ENCODE data around the gene ZMIZ1. TPM values are rescaled to one million over a fixed set of nuclear protein-coding genes. Genes with fewer than 3 reads are reported as not detected.

ZMIZ1 gene
- polyA plus RNA-seq, 1 experiment, result 7.6 TPM

- no peaks in the 10 kb centered on the region for H3K9me3 ChIP-seq (ENCODE audit: control insufficient read depth, insufficient read depth, low read length)
- no peaks in the 10 kb centered on the region for H3K27me3 ChIP-seq (ENCODE audit: control insufficient read depth, insufficient read depth, low read length)
- H3K27ac ChIP-seq (ENCODE audit: low read depth, low read length), result no peak overlapping the region
- TF ChIP-seq, protein P1, sequence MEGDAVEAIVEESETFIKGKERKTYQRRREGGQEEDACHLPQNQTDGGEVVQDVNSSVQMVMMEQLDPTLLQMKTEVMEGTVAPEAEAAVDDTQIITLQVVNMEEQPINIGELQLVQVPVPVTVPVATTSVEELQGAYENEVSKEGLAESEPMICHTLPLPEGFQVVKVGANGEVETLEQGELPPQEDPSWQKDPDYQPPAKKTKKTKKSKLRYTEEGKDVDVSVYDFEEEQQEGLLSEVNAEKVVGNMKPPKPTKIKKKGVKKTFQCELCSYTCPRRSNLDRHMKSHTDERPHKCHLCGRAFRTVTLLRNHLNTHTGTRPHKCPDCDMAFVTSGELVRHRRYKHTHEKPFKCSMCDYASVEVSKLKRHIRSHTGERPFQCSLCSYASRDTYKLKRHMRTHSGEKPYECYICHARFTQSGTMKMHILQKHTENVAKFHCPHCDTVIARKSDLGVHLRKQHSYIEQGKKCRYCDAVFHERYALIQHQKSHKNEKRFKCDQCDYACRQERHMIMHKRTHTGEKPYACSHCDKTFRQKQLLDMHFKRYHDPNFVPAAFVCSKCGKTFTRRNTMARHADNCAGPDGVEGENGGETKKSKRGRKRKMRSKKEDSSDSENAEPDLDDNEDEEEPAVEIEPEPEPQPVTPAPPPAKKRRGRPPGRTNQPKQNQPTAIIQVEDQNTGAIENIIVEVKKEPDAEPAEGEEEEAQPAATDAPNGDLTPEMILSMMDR (IDR thresholded peaks at IDR 0.05; ENCODE audit: low read depth, low read length), result no peak
- POLR2A ChIA-PET, result interaction anchor here (0.9 kb wide), 1 partner anchor 19 kb away, joined by 3 read pairs; no protein-coding TSS in a partner anchor
- DNase-seq (ENCODE audit: low read depth, low spot score), result no peak
- H3K4me3 ChIP-seq (ENCODE audit: low read depth, low read length), result no peak overlapping the region
- CTCF ChIA-PET, result no interaction called here
Measured at GRCh38 chr10:79262131-79262530, 193.4 kb downstream of the ZMIZ1 start.

DNA sequence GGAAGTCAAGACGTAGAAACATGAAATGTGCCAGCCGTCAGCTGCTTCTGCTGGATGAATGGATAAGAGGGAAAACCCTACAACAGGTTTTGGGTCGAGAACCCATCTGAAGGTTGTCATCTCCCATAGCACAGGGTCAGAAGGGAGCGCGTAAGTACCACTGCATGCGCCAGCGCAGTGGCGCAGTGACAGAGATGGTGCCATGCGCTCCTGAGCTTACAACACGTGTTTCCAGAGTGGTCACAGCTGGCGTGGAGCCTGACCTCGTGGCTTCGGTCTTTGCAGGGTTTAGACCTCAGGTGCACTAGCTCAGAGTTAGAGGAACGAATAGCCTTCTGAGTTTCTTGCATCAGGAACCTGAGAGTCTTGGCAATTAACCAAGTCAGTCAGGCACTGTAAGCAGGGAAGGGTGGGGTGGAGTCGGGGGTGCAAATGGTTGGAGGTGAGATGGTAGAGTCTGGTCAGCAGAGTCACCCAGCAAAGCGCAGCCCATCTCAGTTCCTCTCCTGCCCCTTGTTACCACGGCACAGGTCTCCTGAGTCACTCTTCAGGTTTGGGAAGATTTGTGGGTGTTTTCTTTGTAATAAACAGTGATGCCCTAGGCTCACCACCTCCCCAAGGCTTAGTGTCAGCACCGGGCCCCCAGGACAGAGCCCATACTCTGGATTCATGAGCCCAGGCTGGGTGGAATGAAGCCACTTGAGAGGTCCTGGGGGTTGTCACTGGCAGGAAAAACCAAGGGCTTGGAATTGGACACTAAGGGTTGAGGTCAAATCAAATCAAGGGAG is 194.4 kb downstream of the ZMIZ1 start:
- Histone ChIP-seq H3K27me3 (ENCODE audit: control insufficient read depth, insufficient read depth, low read length) (no peaks in the 10 kb centered on the region), H3K9me3 (ENCODE audit: control insufficient read depth, insufficient read depth, low read length) (no peaks in the 10 kb centered on the region), H3K4me3 (ENCODE audit: low read depth, low read length) (no peak overlapping the region), H3K27ac (ENCODE audit: low read depth, low read length) (no peak overlapping the region)
- no peak for DNase-seq (ENCODE audit: low read depth, low spot score)
- POLR2A ChIA-PET, result interaction anchor here (0.6 kb wide), 1 partner anchor 78 kb away, joined by 4 read pairs; no protein-coding TSS in a partner anchor
- TF ChIP-seq, protein P1 (IDR thresholded peaks at IDR 0.05; ENCODE audit: low read depth, low read length), result no peak
- CTCF ChIA-PET, result no interaction called here

GRCh38 chr10:79263939-79264338 is 195.2 kb downstream of the ZMIZ1 start:
- H3K4me3 ChIP-seq (ENCODE audit: low read depth, low read length), result no peak overlapping the region
- no peak for DNase-seq (ENCODE audit: low read depth, low spot score)
- H3K27me3 ChIP-seq (ENCODE audit: control insufficient read depth, insufficient read depth, low read length), result no peaks in the 10 kb centered on the region
- TF ChIP-seq, protein P1 (IDR thresholded peaks at IDR 0.05; ENCODE audit: low read depth, low read length), result no peak
- H3K27ac ChIP-seq (ENCODE audit: low read depth, low read length), result no peak overlapping the region
- ChIA-PET CTCF (no interaction called here), POLR2A (no interaction called here)
- no peaks in the 10 kb centered on the region for H3K9me3 ChIP-seq (ENCODE audit: control insufficient read depth, insufficient read depth, low read length)

- TF ChIP-seq, protein P1 (IDR thresholded peaks at IDR 0.05; ENCODE audit: low read depth, low read length), result no peak
- CTCF ChIA-PET, result no interaction called here
- POLR2A ChIA-PET, result no interaction called here
- no peaks in the 10 kb centered on the region for H3K9me3 ChIP-seq (ENCODE audit: control insufficient read depth, insufficient read depth, low read length)
- no peak overlapping the region for H3K4me3 ChIP-seq (ENCODE audit: low read depth, low read length)
- no peak for DNase-seq (ENCODE audit: low read depth, low spot score)
- H3K27me3 ChIP-seq (ENCODE audit: control insufficient read depth, insufficient read depth, low read length), result no peaks in the 10 kb centered on the region
- peak overlapping the region; percentile 39 for H3K27ac ChIP-seq (ENCODE audit: low read depth, low read length)
Measured at GRCh38 chr10:79264942-79265341, 196.2 kb downstream of the ZMIZ1 start.

- Histone ChIP-seq H3K4me3 (ENCODE audit: low read depth, low read length) (no peak overlapping the region), H3K9me3 (ENCODE audit: control insufficient read depth, insufficient read depth, low read length) (no peaks in the 10 kb centered on the region), H3K27ac (ENCODE audit: low read depth, low read length) (peak overlapping the region; percentile 93), H3K27me3 (ENCODE audit: control insufficient read depth, insufficient read depth, low read length) (no peaks in the 10 kb centered on the region)
- no peak for DNase-seq (ENCODE audit: low read depth, low spot score)
- POLR2A ChIA-PET, result no interaction called here
- CTCF ChIA-PET, result interaction anchor here (0.6 kb wide), 1 partner anchor 115 kb away, joined by 3 read pairs; no protein-coding TSS in a partner anchor
- TF ChIP-seq, protein P1 (IDR thresholded peaks at IDR 0.05; ENCODE audit: low read depth, low read length), result no peak
Measured at GRCh38 chr10:79266084-79266483, 197.3 kb downstream of the ZMIZ1 start.
